OCI-LY7 (cell line): ENCODE data around the gene MRPL53.

Source experiments
- EZH2phosphoT487 ChIP-seq: fragments of 200-600 bp; sonication (generic); IDR thresholded peaks from 2 replicates; pipeline ENCODE4 v1.6.1; 2018; ENCODE audit warnings: low read depth, borderline replicate concordance, mild to moderate bottlenecking, mixed run types, antibody characterized with exemption, low read length, moderate library complexity, mixed read lengths
- TF ChIP-seq, protein P1 (sequence below): fragments of 200-600 bp; sonication (generic); conservative IDR thresholded peaks from 2 replicates; pipeline ENCODE4 v1.5.1; 2014; ENCODE audit warnings: mild to moderate bottlenecking, antibody characterized with exemption, low read length, moderate library complexity, mixed read lengths

DNA sequence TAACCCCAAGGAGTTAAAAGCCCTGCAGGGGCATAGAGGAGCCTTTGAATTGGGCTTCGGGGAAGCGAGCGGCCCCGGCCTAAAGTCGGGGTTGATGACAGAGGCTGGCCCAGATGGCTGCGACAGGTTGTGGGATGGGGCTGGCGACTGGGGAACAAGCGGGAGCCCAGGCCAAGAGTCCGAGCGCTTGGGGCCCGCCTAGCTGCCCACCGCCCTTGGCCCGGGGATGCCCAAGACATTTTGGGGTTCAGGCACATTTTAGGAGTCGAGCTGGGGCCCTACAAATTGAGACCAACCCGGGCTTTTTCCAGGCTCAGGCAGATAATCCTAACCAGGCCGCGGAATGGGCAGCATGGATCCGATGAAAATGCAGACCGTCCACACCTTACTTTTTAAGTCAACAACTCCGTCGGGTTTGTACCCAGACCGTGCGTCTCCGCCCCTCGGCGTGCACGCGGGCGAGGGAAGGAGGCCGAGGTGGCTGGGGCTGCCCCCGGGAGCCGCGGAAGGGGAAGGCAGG, 31.2 kb downstream of the MRPL53 start:
- TF ChIP-seq, protein P1, sequence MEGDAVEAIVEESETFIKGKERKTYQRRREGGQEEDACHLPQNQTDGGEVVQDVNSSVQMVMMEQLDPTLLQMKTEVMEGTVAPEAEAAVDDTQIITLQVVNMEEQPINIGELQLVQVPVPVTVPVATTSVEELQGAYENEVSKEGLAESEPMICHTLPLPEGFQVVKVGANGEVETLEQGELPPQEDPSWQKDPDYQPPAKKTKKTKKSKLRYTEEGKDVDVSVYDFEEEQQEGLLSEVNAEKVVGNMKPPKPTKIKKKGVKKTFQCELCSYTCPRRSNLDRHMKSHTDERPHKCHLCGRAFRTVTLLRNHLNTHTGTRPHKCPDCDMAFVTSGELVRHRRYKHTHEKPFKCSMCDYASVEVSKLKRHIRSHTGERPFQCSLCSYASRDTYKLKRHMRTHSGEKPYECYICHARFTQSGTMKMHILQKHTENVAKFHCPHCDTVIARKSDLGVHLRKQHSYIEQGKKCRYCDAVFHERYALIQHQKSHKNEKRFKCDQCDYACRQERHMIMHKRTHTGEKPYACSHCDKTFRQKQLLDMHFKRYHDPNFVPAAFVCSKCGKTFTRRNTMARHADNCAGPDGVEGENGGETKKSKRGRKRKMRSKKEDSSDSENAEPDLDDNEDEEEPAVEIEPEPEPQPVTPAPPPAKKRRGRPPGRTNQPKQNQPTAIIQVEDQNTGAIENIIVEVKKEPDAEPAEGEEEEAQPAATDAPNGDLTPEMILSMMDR = no peak
- TF ChIP-seq EZH2phosphoT487 = no peak
